Measurements from ENCODE around the gene MBNL2. TPM values are rescaled to one million over a fixed set of nuclear protein-coding genes. Genes with fewer than 3 reads are reported as not detected.

MBNL2 gene
- total and polyA plus RNA-seq, 10 of the 15 experiments (the other 5 are each of a cell fraction or from before 2014, with no cell fraction given), result 1.6 to 9.7 (median 6.7) TPM

- Histone ChIP-seq H3K9ac (ENCODE audit: control insufficient read depth, insufficient read depth, low read length) (no peak overlapping the region), H3K79me2 (ENCODE audit: control insufficient read depth, insufficient read depth, low read length) (no peaks in the 10 kb centered on the region), H3K27me3 (replicated peaks in 1 of 2; ENCODE audit: control insufficient read depth in 2 of 2, insufficient read depth in 2 of 2, low read length in 1 of 2) (no peaks in the 10 kb centered on the region), H4K20me1 (ENCODE audit: control insufficient read depth, insufficient read depth) (no peaks in the 10 kb centered on the region), H2AFZ (ENCODE audit: control insufficient read depth, low read depth, low read length) (peak overlapping the region; percentile 46; the same call in 1 of the 2 replicates), H3K27ac (ENCODE audit: control insufficient read depth, insufficient read depth) (no peak overlapping the region), H3K4me1 (ENCODE audit: control insufficient read depth, insufficient read depth, low read length) (peaks cover 17% of the 10 kb centered on the region), H3K4me2 (ENCODE audit: control insufficient read depth, insufficient read depth) (no peak overlapping the region), H3K4me3 (no peak overlapping the region), H3K36me3 (ENCODE audit: control insufficient read depth in 2 of 2, insufficient read depth in 2 of 2, low read length in 1 of 2) (no peaks in the 10 kb centered on the region), H3K9me3 (replicated peaks; ENCODE audit: control insufficient read depth, insufficient read depth, low read length) (no peaks in the 10 kb centered on the region; the same call in 1 of the 3 replicates)
- in situ Hi-C loops (cut with MboI), result no loop called here
- POLR2A ChIA-PET, result interaction anchor here (1.0 kb wide), 1 partner anchor 51 kb away, joined by 3 read pairs; no protein-coding TSS in a partner anchor
- CTCF ChIA-PET, result interaction anchor here (0.7 to 1.0 kb wide), 2 partner anchors 52 to 67 kb away, joined by 3 read pairs; no protein-coding TSS in a partner anchor
- TSS peak; percentile 48 for BruUV-seq (replicated peaks)
- SMC1A ChIA-PET (ENCODE audit: uncharacterized antibody, unreplicated experiment), result interaction anchor here (1.2 to 1.5 kb wide), 3 partner anchors 40 to 67 kb away, joined by 3 to 5 read pairs (median 3); partner anchors contain the start of gene MBNL2
- peak; percentile 69 for ATAC-seq
- RAD21 ChIA-PET (ENCODE audit: unreplicated experiment), result interaction anchor here (1.1 kb wide), 1 partner anchor 48 kb away, joined by 3 read pairs; no protein-coding TSS in a partner anchor
- TF ChIP-seq JUNB (IDR thresholded peaks at IDR 0.05), result peak; percentile 47
- TF ChIP-seq RUNX3 (IDR thresholded peaks at IDR 0.05; ENCODE audit: low read length), result no peak
- peak; percentile 13 for FAIRE-seq
- WGBS (ENCODE audit: insufficient coverage, insufficient replicate concordance, low lambda C conversion rate, missing lambda C conversion rate), result 0% methylated on average over 2 of the region's 2 CpGs
- no peak for DNase-seq (ENCODE audit: low read depth, low spot score)
- intact Hi-C loops (cut with micrococcal nuclease; ENCODE audit: unreplicated experiment), result no loop called here
Observed at GRCh38 chr13:97276862-97277269, 54.7 kb downstream of the MBNL2 start.

- Histone ChIP-seq H3K27ac (ENCODE audit: control insufficient read depth, insufficient read depth) (no peak overlapping the region), H3K9me3 (replicated peaks; ENCODE audit: control insufficient read depth, insufficient read depth, low read length) (no peaks in the 10 kb centered on the region; the same call in 2 of the 3 replicates), H3K4me1 (ENCODE audit: control insufficient read depth, insufficient read depth, low read length) (peaks cover 18% of the 10 kb centered on the region), H3K4me2 (ENCODE audit: control insufficient read depth, insufficient read depth) (no peak overlapping the region), H3K4me3 (no peak overlapping the region), H3K36me3 (ENCODE audit: control insufficient read depth in 2 of 2, insufficient read depth in 2 of 2, low read length in 1 of 2) (no peaks in the 10 kb centered on the region; a peak in 1 of 4 replicates), H2AFZ (ENCODE audit: control insufficient read depth, low read depth, low read length) (no peak overlapping the region), H4K20me1 (ENCODE audit: control insufficient read depth, insufficient read depth) (peaks cover 4% of the 10 kb centered on the region; the same call in 1 of the 2 replicates), H3K9ac (ENCODE audit: control insufficient read depth, insufficient read depth, low read length) (no peak overlapping the region), H3K27me3 (replicated peaks in 1 of 2; ENCODE audit: control insufficient read depth in 2 of 2, insufficient read depth in 2 of 2, low read length in 1 of 2) (no peaks in the 10 kb centered on the region), H3K79me2 (ENCODE audit: control insufficient read depth, insufficient read depth, low read length) (no peaks in the 10 kb centered on the region)
- ChIA-PET CTCF (no interaction called here), RAD21 (ENCODE audit: unreplicated experiment) (no interaction called here), POLR2A (interaction anchor here (0.6 kb wide), 2 partner anchors 10 to 54 kb away, joined by 5 to 6 read pairs; no protein-coding TSS in a partner anchor), SMC1A (ENCODE audit: uncharacterized antibody, unreplicated experiment) (interaction anchor here (1.7 kb wide), 1 partner anchor 10 kb away, joined by 4 read pairs; no protein-coding TSS in a partner anchor)
- no peak for DNase-seq (ENCODE audit: low read depth, low spot score)
- no peak for ATAC-seq
- intact Hi-C loops (cut with micrococcal nuclease; ENCODE audit: unreplicated experiment), result no loop called here
- in situ Hi-C loops (cut with MboI), result no loop called here
- 92% methylated on average over 9 of the region's 9 CpGs for WGBS (ENCODE audit: insufficient coverage, insufficient replicate concordance, low lambda C conversion rate, missing lambda C conversion rate)
- FAIRE-seq, result no peak
- no TSS peak for BruUV-seq (replicated peaks)
- TF ChIP-seq, protein P1, sequence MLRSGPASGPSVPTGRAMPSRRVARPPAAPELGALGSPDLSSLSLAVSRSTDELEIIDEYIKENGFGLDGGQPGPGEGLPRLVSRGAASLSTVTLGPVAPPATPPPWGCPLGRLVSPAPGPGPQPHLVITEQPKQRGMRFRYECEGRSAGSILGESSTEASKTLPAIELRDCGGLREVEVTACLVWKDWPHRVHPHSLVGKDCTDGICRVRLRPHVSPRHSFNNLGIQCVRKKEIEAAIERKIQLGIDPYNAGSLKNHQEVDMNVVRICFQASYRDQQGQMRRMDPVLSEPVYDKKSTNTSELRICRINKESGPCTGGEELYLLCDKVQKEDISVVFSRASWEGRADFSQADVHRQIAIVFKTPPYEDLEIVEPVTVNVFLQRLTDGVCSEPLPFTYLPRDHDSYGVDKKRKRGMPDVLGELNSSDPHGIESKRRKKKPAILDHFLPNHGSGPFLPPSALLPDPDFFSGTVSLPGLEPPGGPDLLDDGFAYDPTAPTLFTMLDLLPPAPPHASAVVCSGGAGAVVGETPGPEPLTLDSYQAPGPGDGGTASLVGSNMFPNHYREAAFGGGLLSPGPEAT (IDR thresholded peaks at IDR 0.05; ENCODE audit: low read depth), result no peak
- TF ChIP-seq POLR2AphosphoS2 (IDR thresholded peaks at IDR 0.05; ENCODE audit: low read depth, low read length) (no peak), SREBF2 (IDR thresholded peaks at IDR 0.05; ENCODE audit: low read length) (no peak), CHD1 (IDR thresholded peaks at IDR 0.05; ENCODE audit: low read depth, low read length) (no peak), NR2C2 (IDR thresholded peaks at IDR 0.05; ENCODE audit: borderline replicate concordance, control insufficient read depth, insufficient read length, low read depth) (no peak), ZNF24 (IDR thresholded peaks at IDR 0.05) (no peak), FOXM1 (IDR thresholded peaks at IDR 0.05; ENCODE audit: low read depth, low read length) (no peak), SUZ12 (IDR thresholded peaks at IDR 0.05; ENCODE audit: unreplicated experiment) (no peak)
- TF ChIP-seq, protein P2, sequence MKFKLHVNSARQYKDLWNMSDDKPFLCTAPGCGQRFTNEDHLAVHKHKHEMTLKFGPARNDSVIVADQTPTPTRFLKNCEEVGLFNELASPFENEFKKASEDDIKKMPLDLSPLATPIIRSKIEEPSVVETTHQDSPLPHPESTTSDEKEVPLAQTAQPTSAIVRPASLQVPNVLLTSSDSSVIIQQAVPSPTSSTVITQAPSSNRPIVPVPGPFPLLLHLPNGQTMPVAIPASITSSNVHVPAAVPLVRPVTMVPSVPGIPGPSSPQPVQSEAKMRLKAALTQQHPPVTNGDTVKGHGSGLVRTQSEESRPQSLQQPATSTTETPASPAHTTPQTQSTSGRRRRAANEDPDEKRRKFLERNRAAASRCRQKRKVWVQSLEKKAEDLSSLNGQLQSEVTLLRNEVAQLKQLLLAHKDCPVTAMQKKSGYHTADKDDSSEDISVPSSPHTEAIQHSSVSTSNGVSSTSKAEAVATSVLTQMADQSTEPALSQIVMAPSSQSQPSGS (IDR thresholded peaks at IDR 0.05; ENCODE audit: low read length), result no peak
Observed at GRCh38 chr13:97278435-97279411, 56.6 kb downstream of the MBNL2 start.

All from GM12878 (cell line).